Sigmoid colon (tissue), 7 donors: ENCODE measurements around the gene ALKBH1. TPM values are rescaled to one million over a fixed set of nuclear protein-coding genes. Genes with fewer than 3 reads are reported as not detected.

Experiments used
- DNase-seq: peaks from one replicate; pipeline ENCODE4 v3.0.0-alpha.2; 2019
- H3K27ac ChIP-seq, 4 donors: fragments of 200-600 bp; sonication (generic); one replicate each; pipeline ENCODE4 v1.5.1; 2016 to 2019; ENCODE audit warnings: mild to moderate bottlenecking in 1 of 4
- H3K27me3 ChIP-seq, 3 donors: fragments of 200-600 bp; sonication (generic); one replicate each; pipeline ENCODE4 v1.5.1; 2019; ENCODE audit warnings: mild to moderate bottlenecking in 1 of 3
- H3K36me3 ChIP-seq, 4 donors: fragments of 200-600 bp; sonication (generic); one replicate each; pipeline ENCODE4 v1.5.1; 2016 to 2019
- H3K4me1 ChIP-seq, 4 donors: fragments of 200-600 bp; sonication (generic); one replicate each; pipeline ENCODE4 v1.5.1; 2017 to 2019
- H3K4me3 ChIP-seq, 4 donors: fragments of 200-600 bp; sonication (generic); one replicate each; pipeline ENCODE4 v1.5.1; 2017 to 2019; ENCODE audit warnings: mild to moderate bottlenecking in 2 of 4, moderate library complexity in 1 of 4
- H3K9me3 ChIP-seq, 4 donors: fragments of 200-600 bp in 3 of 4; sonication (generic) in 3 of 4; one replicate each; pipeline versions ENCODE4 v1.5.1 to v1.6.1; 2013 to 2019
- EP300 ChIP-seq, 4 donors: sonication (generic); formaldehyde crosslinking; IDR thresholded peaks; one replicate each; pipeline ENCODE4 v1.6.1; 2017; ENCODE audit warnings: antibody characterized with exemption in 4 of 4
- POLR2A ChIP-seq, 2 donors: fragments of 450-650 bp; IDR thresholded peaks; one replicate each; pipeline ENCODE4 v1.6.1; 2016; ENCODE audit warnings: antibody characterized with exemption in 2 of 2, mild to moderate bottlenecking in 2 of 2, moderate library complexity in 2 of 2
- POLR2AphosphoS5 ChIP-seq, 4 donors: sonication (generic); formaldehyde crosslinking; IDR thresholded peaks; one replicate each; pipeline ENCODE4 v1.6.1; 2017; ENCODE audit warnings: antibody characterized with exemption in 4 of 4
- WGBS, 2 donors: extraction: QIAGEN DNeasy Blood & Tissue Kit; methylation state at CpG; one replicate each; pipeline ENCODE4 v1.1.7; 2013; 5-methylcytosine and 5-hydroxymethylcytosine counted together
- intact Hi-C: fragments of 100-400 bp; cut with DNase I; formaldehyde crosslinking; loops from one replicate; pipeline ENCODE4 v1.15.1; 2023
- polyA plus RNA-seq, 3 donors: library from polyadenylated mRNA; stranded (reverse); fragments of 200-250 nt; gene quantifications; one replicate each; pipeline ENCODE4 v1.2.3, GENCODE V29; 2013
- total RNA-seq, 4 donors: library from RNA; depleted of rRNA; stranded (reverse); fragments of >200 nt; gene quantifications; one replicate each; pipeline ENCODE4 v1.1.0, GENCODE V29; 2016
- TF ChIP-seq, protein P1 (sequence below), 4 experiments: fragments of 450-650 bp in 3 of 4; fragments of 200-600 bp in 1 of 4; IDR thresholded peaks; one replicate each; pipeline ENCODE4 v1.5.1; 2016 to 2019; ENCODE audit warnings: antibody characterized with exemption in 4 of 4, mild to moderate bottlenecking in 3 of 4, moderate library complexity in 2 of 4
- donor health status: healthy with polysubstance abuse.
- donor health status: Bipolar disorder and iron deficiency.
- donor health status: healthy.

Gene ALKBH1
- total and polyA plus RNA-seq, 7 donors, result 5.4 to 14.6 (median 10.2) TPM

DNA sequence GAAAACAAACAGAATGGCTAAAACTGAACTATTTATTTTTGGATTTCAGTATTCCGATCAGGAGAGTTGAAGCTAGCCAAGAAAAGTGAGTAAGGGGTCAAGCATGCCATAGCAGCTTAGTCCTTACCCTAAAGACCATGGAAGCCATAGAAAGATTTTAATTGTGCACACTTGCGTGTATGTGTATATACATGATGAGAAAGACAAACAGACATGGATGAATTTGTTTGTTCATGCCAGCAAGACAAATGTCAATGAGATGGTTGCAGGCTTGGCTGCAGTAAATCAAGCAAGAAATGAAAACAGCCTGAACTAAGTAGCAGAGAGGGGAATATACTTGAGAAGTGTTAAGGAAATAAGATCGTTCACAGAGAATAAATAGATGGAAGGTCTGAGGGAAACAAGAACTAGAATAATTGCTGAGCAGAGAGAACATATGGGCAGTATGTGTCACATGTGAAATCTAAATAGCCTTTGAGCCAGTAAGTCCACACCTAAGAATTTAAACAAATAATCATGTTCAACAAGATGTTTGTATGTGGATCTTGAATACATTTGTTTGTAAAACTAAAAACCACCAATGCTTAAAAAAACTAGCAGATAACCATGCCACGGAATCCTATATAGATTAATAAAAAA lies 38.4 kb upstream of the ALKBH1 start:
- Histone ChIP-seq H3K27me3 (no peaks in the 10 kb centered on the region), H3K36me3 (peaks cover 11 to 80% (median 33%) of the 10 kb centered on the region in 4 donors), H3K4me1 (no peaks in the 10 kb centered on the region), H3K27ac (no peak overlapping the region), H3K9me3 (no peaks in the 10 kb centered on the region), H3K4me3 (no peak overlapping the region)
- TF ChIP-seq, protein P1, sequence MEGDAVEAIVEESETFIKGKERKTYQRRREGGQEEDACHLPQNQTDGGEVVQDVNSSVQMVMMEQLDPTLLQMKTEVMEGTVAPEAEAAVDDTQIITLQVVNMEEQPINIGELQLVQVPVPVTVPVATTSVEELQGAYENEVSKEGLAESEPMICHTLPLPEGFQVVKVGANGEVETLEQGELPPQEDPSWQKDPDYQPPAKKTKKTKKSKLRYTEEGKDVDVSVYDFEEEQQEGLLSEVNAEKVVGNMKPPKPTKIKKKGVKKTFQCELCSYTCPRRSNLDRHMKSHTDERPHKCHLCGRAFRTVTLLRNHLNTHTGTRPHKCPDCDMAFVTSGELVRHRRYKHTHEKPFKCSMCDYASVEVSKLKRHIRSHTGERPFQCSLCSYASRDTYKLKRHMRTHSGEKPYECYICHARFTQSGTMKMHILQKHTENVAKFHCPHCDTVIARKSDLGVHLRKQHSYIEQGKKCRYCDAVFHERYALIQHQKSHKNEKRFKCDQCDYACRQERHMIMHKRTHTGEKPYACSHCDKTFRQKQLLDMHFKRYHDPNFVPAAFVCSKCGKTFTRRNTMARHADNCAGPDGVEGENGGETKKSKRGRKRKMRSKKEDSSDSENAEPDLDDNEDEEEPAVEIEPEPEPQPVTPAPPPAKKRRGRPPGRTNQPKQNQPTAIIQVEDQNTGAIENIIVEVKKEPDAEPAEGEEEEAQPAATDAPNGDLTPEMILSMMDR (IDR thresholded peaks at IDR 0.05), result no peak
- TF ChIP-seq EP300 (IDR thresholded peaks at IDR 0.05), result no peak
- TF ChIP-seq POLR2A (IDR thresholded peaks at IDR 0.05), result no peak
- TF ChIP-seq POLR2AphosphoS5 (IDR thresholded peaks at IDR 0.05), result no peak
- WGBS, 2 donors, result 45 to 70% methylated on average over 4 of the region's 4 CpGs
- intact Hi-C loops, result no loop called here
- no peak for DNase-seq

DNA sequence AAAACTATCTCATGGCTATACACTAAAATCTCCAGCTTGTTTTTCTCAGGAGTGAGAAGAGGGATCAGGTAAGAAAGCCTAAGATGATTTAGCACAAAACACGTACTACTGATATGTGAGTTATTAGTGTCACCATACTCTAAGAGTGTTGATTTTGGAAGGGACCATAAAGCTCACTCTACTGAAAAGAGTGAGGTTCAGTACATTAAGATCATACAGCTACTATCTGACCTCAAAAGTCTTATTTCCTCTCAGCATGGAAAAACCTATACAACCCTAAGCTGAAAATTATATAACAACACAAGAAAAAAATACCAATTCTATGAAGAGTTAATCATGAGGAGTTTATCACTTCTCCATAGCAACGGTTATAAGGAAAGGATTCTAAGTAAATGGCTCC lies 33.6 kb upstream of the ALKBH1 start:
- WGBS, 2 donors, result 64 to 85% methylated on average over 2 of the region's 2 CpGs
- intact Hi-C loops, result no loop called here
- H3K27me3 ChIP-seq, result no peaks in the 10 kb centered on the region
- peaks cover 11 to 72% (median 21%) of the 10 kb centered on the region in 4 donors for H3K36me3 ChIP-seq
- H3K9me3 ChIP-seq, result no peaks in the 10 kb centered on the region
- TF ChIP-seq, protein P1 (IDR thresholded peaks at IDR 0.05), result no peak
- TF ChIP-seq POLR2AphosphoS5 (IDR thresholded peaks at IDR 0.05), result no peak
- no peak for TF ChIP-seq EP300 (IDR thresholded peaks at IDR 0.05)
- no peak for TF ChIP-seq POLR2A (IDR thresholded peaks at IDR 0.05)
- no peaks in the 10 kb centered on the region for H3K4me1 ChIP-seq
- no peak overlapping the region for H3K27ac ChIP-seq
- no peak overlapping the region for H3K4me3 ChIP-seq
- no peak for DNase-seq

DNA sequence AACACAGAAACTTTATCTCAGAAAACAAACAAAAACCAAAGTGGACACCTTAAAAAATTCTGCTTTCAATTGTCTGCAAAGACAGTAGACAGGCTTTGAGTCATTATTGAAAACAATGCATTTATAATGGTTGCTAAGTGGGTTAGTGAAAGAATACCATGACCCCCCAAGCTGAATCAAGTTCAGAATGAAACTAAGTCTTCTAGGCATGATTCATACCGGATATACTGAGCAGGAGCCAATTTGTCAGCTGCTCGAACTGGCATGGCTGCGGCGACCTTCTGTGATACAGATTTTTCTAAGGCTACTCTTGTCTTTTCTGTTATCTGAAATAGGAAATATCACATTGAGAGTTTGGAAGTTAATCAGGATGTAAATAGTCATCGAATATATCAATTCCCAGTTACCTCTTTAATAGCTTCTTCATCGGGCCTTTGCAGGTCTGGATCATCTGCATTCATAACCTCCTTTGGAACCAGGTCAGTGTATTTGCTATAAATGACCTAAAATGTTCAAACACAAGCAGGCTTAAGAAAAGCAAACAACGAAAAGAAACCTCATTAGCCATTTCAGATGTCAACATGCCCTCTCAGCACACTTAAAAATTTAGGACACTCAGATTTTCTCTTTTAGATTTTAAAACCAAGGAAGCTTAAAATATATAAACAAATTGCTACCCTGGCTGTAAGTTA lies 30.9 kb upstream of the ALKBH1 start:
- 74 to 82% methylated on average over 7 of the region's 7 CpGs for WGBS, 2 donors
- Histone ChIP-seq H3K36me3 (peaks cover 12 to 76% (median 44%) of the 10 kb centered on the region in 4 donors), H3K4me1 (no peaks in the 10 kb centered on the region), H3K4me3 (no peak overlapping the region), H3K27ac (no peak overlapping the region), H3K27me3 (no peaks in the 10 kb centered on the region), H3K9me3 (no peaks in the 10 kb centered on the region)
- intact Hi-C loops, result no loop called here
- no peak for DNase-seq
- TF ChIP-seq POLR2A (IDR thresholded peaks at IDR 0.05) (no peak), EP300 (IDR thresholded peaks at IDR 0.05) (no peak), POLR2AphosphoS5 (IDR thresholded peaks at IDR 0.05) (no peak)
- TF ChIP-seq, protein P1 (IDR thresholded peaks at IDR 0.05), result no peak

DNA sequence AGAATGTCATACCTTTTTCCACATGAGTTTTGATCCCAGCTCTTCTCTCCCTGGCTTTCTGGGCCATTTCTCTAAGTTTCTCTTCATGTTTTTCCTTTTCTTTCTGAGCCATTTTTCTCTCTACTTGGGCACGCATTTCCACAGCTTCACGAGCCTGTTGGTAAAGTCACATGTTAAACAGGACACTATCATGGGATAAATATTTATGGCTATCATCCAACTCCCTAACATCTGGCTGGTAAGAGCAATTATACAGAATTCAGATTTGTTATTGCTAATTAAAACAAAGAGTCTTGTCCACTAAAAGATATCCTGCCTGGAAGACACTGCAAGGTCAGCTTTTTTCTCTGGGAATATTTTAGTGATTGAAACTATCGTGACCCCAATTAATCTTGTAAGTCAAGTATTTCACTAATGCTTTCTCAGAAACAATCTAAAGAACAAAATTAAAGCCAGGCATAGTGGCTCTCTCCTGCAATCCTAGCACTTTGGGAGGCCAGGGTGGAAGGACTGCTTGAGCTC lies 23.2 kb upstream of the ALKBH1 start:
- intact Hi-C loops, result no loop called here
- H3K27me3 ChIP-seq, result no peaks in the 10 kb centered on the region
- H3K9me3 ChIP-seq, result no peaks in the 10 kb centered on the region
- DNase-seq, result no peak
- no peaks in the 10 kb centered on the region for H3K4me1 ChIP-seq
- WGBS, 2 donors, result 83 to 84% methylated on average over 3 of the region's 3 CpGs
- H3K36me3 ChIP-seq, result peaks cover 24 to 100% (median 76%) of the 10 kb centered on the region in 4 donors
- TF ChIP-seq EP300 (IDR thresholded peaks at IDR 0.05) (no peak), POLR2A (IDR thresholded peaks at IDR 0.05) (no peak), POLR2AphosphoS5 (IDR thresholded peaks at IDR 0.05) (no peak)
- TF ChIP-seq, protein P1 (IDR thresholded peaks at IDR 0.05), result no peak
- H3K27ac ChIP-seq, result no peak overlapping the region
- no peak overlapping the region for H3K4me3 ChIP-seq
